Panc1 (cell line): Measurements from ENCODE around the gene SCRN2. TPM values are rescaled to one million over a fixed set of nuclear protein-coding genes. Genes with fewer than 3 reads are reported as not detected.

Source experiments
- ATAC-seq: fragments of 200-7000 bp; cut with Tn5 transposase; 2 replicates; pipeline ENCODE4 v1.9.1; 2020; ENCODE audit warnings: mild to moderate bottlenecking, moderate library complexity
- BruUV-seq: library from RNA; stranded (reverse); fragments of 400-500 nt; replicated peaks from 2 replicates; lab custom pipeline; 2021; lab: Mats Ljungman, UMichigan
- CTCF ChIA-PET: fragments of 300-600 bp; sonication (Branson Sonifier 250); formaldehyde crosslinking; loops from one replicate; lab custom pipeline; 2022; ENCODE audit warnings: antibody characterized with exemption; lab: Charles Lee
- POLR2A ChIA-PET: fragments of 300-600 bp; sonication (Branson Sonifier 250); formaldehyde crosslinking; loops from one replicate; lab custom pipeline; 2022; ENCODE audit warnings: antibody characterized with exemption; lab: Charles Lee
- DNase-seq: peaks from one replicate; pipeline ENCODE4 v3.0.0-alpha.2; 2010; ENCODE audit warnings: low read depth, low spot score
- H3K27ac ChIP-seq: 2 replicates; pipeline ENCODE4 v1.5.1; 2011; ENCODE audit warnings: mild to moderate bottlenecking, low read length, inconsistent platforms
- H3K27me3 ChIP-seq: fragments of 200-500 bp; sonication (Bioruptor generic); 2 replicates; pipeline ENCODE4 v1.6.0; 2014; ENCODE audit warnings: low read length, inconsistent platforms; ENCODE audit not compliant: control insufficient read depth, insufficient read depth
- H3K36me3 ChIP-seq: fragments of 200-500 bp; sonication (Bioruptor generic); 2 replicates; pipeline ENCODE4 v1.5.1; 2014; ENCODE audit warnings: inconsistent platforms, mild to moderate bottlenecking, low read length, moderate library complexity; ENCODE audit not compliant: control insufficient read depth, insufficient read depth
- H3K4me1 ChIP-seq: 2 replicates; pipeline ENCODE4 v1.5.1; 2011; ENCODE audit warnings: inconsistent platforms, mild to moderate bottlenecking, low read length, moderate library complexity; ENCODE audit not compliant: control insufficient read depth, insufficient read depth
- H3K4me3 ChIP-seq, 2 experiments: 2 replicates each; pipeline ENCODE4 v1.5.1; 2011 to 2012; ENCODE audit warnings: low read depth in 2 of 2, low read length in 2 of 2, mild to moderate bottlenecking in 2 of 2, inconsistent platforms in 1 of 2, moderate library complexity in 1 of 2
- H3K9me3 ChIP-seq: fragments of 200-500 bp; sonication (Bioruptor generic); 2 replicates; pipeline ENCODE4 v1.5.1; 2014; ENCODE audit warnings: low read depth, mild to moderate bottlenecking, inconsistent platforms, low read length, moderate library complexity; ENCODE audit not compliant: control insufficient read depth, insufficient read depth
- CTCF ChIP-seq: fragments of 450-650 bp; IDR thresholded peaks from 2 replicates; pipeline ENCODE4 v1.5.1; 2017; ENCODE audit warnings: mild to moderate bottlenecking
- POLR2AphosphoS5 ChIP-seq: IDR thresholded peaks from 2 replicates; pipeline ENCODE4 v1.6.1; 2012; ENCODE audit warnings: mild to moderate bottlenecking, low read depth, low read length, moderate library complexity
- REST ChIP-seq, 2 experiments: IDR thresholded peaks; 2 replicates each; pipeline ENCODE4 v1.6.1; 2011 to 2012; ENCODE audit warnings: low read depth in 2 of 2, control low read depth in 1 of 2, low read length in 1 of 2, mild to moderate bottlenecking in 1 of 2, moderate library complexity in 1 of 2; ENCODE audit not compliant: insufficient read depth in 1 of 2
- SIN3A ChIP-seq: IDR thresholded peaks from 2 replicates; pipeline ENCODE4 v1.6.1; 2012; ENCODE audit warnings: low read depth, mild to moderate bottlenecking, low read length, moderate library complexity, borderline replicate concordance; ENCODE audit not compliant: insufficient read depth
- TCF7L2 ChIP-seq: IDR thresholded peaks from 2 replicates; pipeline ENCODE4 v1.6.1; 2011; ENCODE audit warnings: mild to moderate bottlenecking, low read depth, low read length, inconsistent platforms
- in situ Hi-C: cut with HindIII; loops from 2 replicates; pipeline ENCODE4 v1.10.0; 2016; ENCODE audit warnings: low sequenced_read_pairs, low pct_unique_long_range_greater_than_20kb
- intact Hi-C: fragments of 100-400 bp; cut with micrococcal nuclease; formaldehyde crosslinking; loops from one replicate; pipeline ENCODE4 v1.10.0; 2022; ENCODE audit not compliant: unreplicated experiment
- total RNA-seq: library from RNA; stranded (reverse); gene quantifications from one replicate; pipeline ENCODE4 v1.2.1, GENCODE V29; 2021; ENCODE audit not compliant: unreplicated experiment

Gene SCRN2
- total RNA-seq, 1 experiment from 2014 or later = 34.9 TPM

- no TSS peak for BruUV-seq
- ChIA-PET POLR2A (no interaction called here), CTCF (interaction anchor here (0.9 kb wide), 1 partner anchor 30 kb away, joined by 4 read pairs; no protein-coding TSS in a partner anchor)
- Histone ChIP-seq H3K27me3 (no peaks in the 10 kb centered on the region), H3K36me3 (no peaks in the 10 kb centered on the region), H3K4me3 (no peak overlapping the region), H3K4me1 (peaks cover 2% of the 10 kb centered on the region; the same call in 1 of the 2 replicates), H3K9me3 (no peaks in the 10 kb centered on the region), H3K27ac (no peak overlapping the region)
- no peak for DNase-seq
- in situ Hi-C loops (no loop called here), intact Hi-C loops (no loop called here)
- 0 out of 2 replicates have a peak, but pooled peaks have one; percentile 15 for ATAC-seq
- no peak for TF ChIP-seq REST (IDR thresholded peaks at IDR 0.05; ENCODE audit: insufficient read depth in 1 of 2, low read depth in 2 of 2, low read length in 1 of 2)
- TF ChIP-seq SIN3A = no peak
- TF ChIP-seq POLR2AphosphoS5 = no peak
- TF ChIP-seq CTCF = no peak
- TF ChIP-seq TCF7L2 = no peak
Observed at GRCh38 chr17:47875011-47875985, 34.2 kb upstream of the SCRN2 start.

GRCh38 chr17:47873200-47874090, 32.4 kb upstream of the SCRN2 start:
- Histone ChIP-seq H3K9me3 (no peaks in the 10 kb centered on the region), H3K4me1 (peaks cover 2% of the 10 kb centered on the region; the same call in 1 of the 2 replicates), H3K27me3 (no peaks in the 10 kb centered on the region), H3K27ac (no peak overlapping the region), H3K36me3 (no peaks in the 10 kb centered on the region), H3K4me3 (no peak overlapping the region)
- ChIA-PET POLR2A (interaction anchor here (0.6 kb wide), 1 partner anchor 228 kb away, joined by 6 read pairs; no protein-coding TSS in a partner anchor), CTCF (interaction anchor here (0.6 kb wide), 1 partner anchor 175 kb away, joined by 5 read pairs; no protein-coding TSS in a partner anchor)
- DNase-seq (no peak), ATAC-seq (no peak)
- intact Hi-C loops = no loop called here
- BruUV-seq = no TSS peak
- TF ChIP-seq REST (IDR thresholded peaks at IDR 0.05; ENCODE audit: insufficient read depth in 1 of 2, low read depth in 2 of 2, low read length in 1 of 2) (no peak), SIN3A (no peak), POLR2AphosphoS5 (no peak), TCF7L2 (no peak), CTCF (no peak)
- in situ Hi-C loops = no loop called here
